ENCODE results near the gene WWC2. TPM values are rescaled to one million over a fixed set of nuclear protein-coding genes. Genes with fewer than 3 reads are reported as not detected.
"Not testable (repeated sequence)": the region's sequence is repeated elsewhere in the genome, so short reads cannot be mapped to it uniquely, and the experiment has no call there.

Gene WWC2
- total RNA-seq, 4 donors from 2014 or later = 11.2 to 14.7 (median 12.4) TPM

DNA sequence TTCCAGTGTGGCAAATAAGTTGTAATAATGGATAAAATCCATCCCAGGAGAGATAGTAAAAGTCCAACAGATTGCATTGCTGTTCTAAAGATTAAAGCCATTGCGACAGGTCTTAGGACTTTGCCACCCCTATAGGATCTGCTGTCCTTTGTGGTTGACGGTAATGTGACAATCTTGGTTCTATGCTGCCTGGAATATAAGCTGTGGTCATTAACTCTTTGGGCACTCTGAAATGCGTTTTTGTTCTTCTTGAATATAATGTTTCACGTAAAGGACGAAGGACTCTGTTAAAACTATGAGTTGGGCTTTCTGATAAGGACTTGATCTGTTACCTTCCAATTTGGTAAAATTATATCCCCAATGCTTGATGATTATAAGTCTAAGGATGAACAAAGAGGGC, 223.3 kb downstream of the WWC2 start, which contains the start of gene CLDN24:
TSS of gene CLDN24 (minus strand) at position 101 of the 400 bp plus-strand sequence. CDS start at position 101, 0 bp downstream.
- H3K4me3 ChIP-seq (ENCODE audit: low read depth, poor library complexity, severe bottlenecking) = no peak within 1 kb of the TSS
- WGBS, 2 donors = 94 to 95% methylated on average over 5 of the region's 5 CpGs
- intact Hi-C loops (cut with DNase I; ENCODE audit: low total_unique reads) = no loop called here
- TF ChIP-seq, protein P1, sequence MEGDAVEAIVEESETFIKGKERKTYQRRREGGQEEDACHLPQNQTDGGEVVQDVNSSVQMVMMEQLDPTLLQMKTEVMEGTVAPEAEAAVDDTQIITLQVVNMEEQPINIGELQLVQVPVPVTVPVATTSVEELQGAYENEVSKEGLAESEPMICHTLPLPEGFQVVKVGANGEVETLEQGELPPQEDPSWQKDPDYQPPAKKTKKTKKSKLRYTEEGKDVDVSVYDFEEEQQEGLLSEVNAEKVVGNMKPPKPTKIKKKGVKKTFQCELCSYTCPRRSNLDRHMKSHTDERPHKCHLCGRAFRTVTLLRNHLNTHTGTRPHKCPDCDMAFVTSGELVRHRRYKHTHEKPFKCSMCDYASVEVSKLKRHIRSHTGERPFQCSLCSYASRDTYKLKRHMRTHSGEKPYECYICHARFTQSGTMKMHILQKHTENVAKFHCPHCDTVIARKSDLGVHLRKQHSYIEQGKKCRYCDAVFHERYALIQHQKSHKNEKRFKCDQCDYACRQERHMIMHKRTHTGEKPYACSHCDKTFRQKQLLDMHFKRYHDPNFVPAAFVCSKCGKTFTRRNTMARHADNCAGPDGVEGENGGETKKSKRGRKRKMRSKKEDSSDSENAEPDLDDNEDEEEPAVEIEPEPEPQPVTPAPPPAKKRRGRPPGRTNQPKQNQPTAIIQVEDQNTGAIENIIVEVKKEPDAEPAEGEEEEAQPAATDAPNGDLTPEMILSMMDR (IDR thresholded peaks at IDR 0.05) = no peak
- no peak for TF ChIP-seq POLR2A (IDR thresholded peaks at IDR 0.05)
- DNase-seq (ENCODE audit: low spot score in 2 of 2) = no peak

DNA sequence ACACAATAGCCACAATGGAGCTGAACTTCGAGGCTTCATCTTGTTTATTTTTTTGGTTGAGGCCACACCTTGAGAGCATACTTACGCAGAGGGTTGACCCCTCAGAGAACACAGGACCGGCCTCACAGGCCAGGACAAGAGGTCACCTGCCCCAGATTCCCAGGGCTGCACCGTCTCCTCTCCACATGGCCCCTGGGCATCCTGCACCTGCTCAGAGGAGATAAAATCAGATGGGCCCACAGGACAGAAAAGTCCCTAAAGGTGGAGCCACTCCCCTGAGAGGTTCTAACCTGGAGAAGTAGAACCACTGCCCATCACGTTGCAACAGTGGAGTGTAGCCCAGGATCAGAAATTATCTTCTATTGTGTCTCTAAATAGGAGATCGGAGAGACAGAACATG, 224.2 kb downstream of the WWC2 start:
- intact Hi-C loops (cut with DNase I; ENCODE audit: low total_unique reads) = no loop called here
- TF ChIP-seq, protein P1 (IDR thresholded peaks at IDR 0.05) = no peak
- no peak for TF ChIP-seq POLR2A (IDR thresholded peaks at IDR 0.05)
- no peak overlapping the region for H3K4me3 ChIP-seq (ENCODE audit: low read depth, poor library complexity, severe bottlenecking)
- WGBS, 2 donors = 83 to 86% methylated on average over 6 of the region's 6 CpGs
- DNase-seq (ENCODE audit: low spot score in 2 of 2) = peak in 1 of 2 donors; percentile 43

DNA sequence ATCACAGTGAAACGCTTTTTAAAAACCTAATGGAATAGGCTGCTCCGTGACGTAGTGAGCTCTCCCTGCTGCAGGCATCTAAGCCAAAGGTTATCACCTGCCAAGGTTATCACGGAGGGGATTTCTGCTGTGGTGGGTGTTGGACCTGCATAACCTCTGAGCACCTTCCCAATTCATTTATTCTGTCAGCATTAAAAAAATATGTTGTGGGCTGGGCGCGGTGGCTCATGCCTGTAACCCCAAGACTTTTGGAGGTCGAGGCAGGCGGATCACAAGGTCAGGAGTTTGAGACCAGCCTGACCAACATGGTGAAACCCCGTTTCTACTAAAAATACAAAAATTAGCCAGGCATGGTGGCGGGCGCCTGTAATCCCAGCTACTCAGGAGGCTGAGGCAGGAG, 225.0 kb downstream of the WWC2 start:
- H3K4me3 ChIP-seq (ENCODE audit: low read depth, poor library complexity, severe bottlenecking); intact Hi-C loops (cut with DNase I; ENCODE audit: low total_unique reads): not testable (repeated sequence)
- peak in 1 of 2 donors; percentile 66 for DNase-seq (ENCODE audit: low spot score in 2 of 2)

DNA sequence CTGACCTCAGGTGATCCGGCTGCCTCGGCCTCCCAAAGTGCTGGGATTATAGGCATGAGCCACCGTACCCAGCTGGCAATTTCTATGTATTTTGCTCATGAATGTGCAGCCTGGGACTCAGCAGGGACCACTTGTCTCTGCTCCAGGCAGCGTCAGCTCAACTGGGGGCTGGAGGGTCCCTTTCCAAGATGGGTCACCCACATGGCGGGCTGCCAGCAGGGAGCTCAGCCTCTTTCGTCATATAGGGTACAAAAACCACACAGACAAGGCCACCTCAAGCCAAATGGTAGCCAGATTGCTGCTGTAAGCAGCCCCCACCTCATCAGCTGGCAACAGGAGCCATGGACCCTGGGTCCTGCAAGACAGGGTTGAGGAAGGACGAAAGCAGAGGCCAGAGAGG, 225.6 kb downstream of the WWC2 start:
- intact Hi-C loops (cut with DNase I; ENCODE audit: low total_unique reads) = no loop called here
- WGBS, 2 donors = 91 to 92% methylated on average over 7 of the region's 7 CpGs
- peak in 1 of 2 donors; percentile 77 for DNase-seq (ENCODE audit: low spot score in 2 of 2)
- no peak overlapping the region for H3K4me3 ChIP-seq (ENCODE audit: low read depth, poor library complexity, severe bottlenecking)
- TF ChIP-seq, protein P1 (IDR thresholded peaks at IDR 0.05) = no peak
- TF ChIP-seq POLR2A (IDR thresholded peaks at IDR 0.05) = no peak

More for the DNA sequence above, 225.0 kb downstream of the WWC2 start:
- 92 to 99% methylated on average over 11 of the region's 11 CpGs for WGBS, 2 donors

DNA sequence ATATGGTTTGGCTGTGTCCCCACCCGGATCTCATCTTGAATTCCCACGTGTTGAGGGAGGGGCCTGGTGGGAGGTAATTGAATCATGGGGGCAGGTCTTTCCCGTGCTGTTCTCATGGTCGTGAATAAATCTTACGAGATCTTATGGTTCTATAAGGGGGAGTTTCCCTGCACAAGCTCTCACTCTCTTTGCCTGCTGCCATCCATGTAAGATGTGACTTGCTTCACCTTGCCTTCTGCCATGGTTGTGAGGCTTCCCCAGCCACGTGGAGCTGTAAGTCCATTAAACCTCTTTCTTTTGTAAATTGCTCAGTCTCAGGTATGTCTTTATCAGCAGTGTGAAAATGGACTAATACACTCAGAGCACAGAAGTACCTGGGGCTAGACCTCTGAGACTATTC, 227.3 kb downstream of the WWC2 start:
- DNase-seq (ENCODE audit: low spot score in 2 of 2); intact Hi-C loops (cut with DNase I; ENCODE audit: low total_unique reads); H3K4me3 ChIP-seq (ENCODE audit: low read depth, poor library complexity, severe bottlenecking): not testable (repeated sequence)
- WGBS, 2 donors = 88 to 94% methylated on average over 6 of the region's 6 CpGs

DNA sequence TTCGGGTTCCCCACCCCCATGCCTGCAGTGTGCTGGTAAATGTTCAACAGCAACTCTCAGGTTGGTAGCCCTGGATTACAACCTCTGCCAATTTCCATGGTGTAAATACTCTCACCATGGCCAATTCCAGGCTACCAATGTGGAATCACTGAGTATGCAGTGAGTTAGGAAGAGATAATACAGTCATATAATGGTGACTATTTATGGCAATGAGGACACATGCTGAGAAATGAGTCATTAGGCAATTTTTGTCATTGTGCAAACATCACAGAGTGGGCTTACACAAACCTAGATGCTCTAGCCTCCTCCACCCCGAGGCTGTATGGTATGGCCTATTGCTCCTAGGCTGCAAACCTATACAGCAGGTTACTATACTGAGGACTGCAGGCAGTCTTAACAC, 227.8 kb downstream of the WWC2 start:
- no peak overlapping the region for H3K4me3 ChIP-seq (ENCODE audit: low read depth, poor library complexity, severe bottlenecking)
- intact Hi-C loops (cut with DNase I; ENCODE audit: low total_unique reads) = no loop called here
- no peak for DNase-seq (ENCODE audit: low spot score in 2 of 2)
- TF ChIP-seq, protein P1 (IDR thresholded peaks at IDR 0.05) = no peak
- 83 to 91% methylated on average over 2 of the region's 2 CpGs for WGBS, 2 donors

DNA sequence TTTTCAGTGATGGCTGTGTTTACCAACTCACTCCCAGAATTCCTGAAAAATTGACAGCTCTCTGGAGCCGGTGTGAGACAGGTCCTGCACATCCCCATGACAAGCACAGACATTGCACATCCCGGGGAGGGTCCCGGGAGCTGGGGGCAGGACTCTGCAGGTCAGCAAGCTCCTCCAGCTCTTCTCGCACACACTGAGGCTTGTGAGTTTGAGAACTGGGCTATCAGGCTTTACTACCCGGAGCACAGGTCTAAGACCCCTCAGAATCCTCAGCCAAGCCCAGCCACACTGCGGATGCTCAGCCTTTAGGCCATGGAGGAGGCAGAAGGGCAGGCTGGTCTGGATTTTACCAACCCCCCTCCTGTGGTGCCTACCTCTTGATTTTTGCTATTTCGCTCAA, 228.8 kb downstream of the WWC2 start:
- WGBS, 2 donors = 90% methylated on average over 7 of the region's 7 CpGs
- peak in 1 of 2 donors; percentile 52 for DNase-seq (ENCODE audit: low spot score in 2 of 2)

More for the DNA sequence above, 228.8 kb downstream of the WWC2 start:
- H3K4me3 ChIP-seq (ENCODE audit: low read depth, poor library complexity, severe bottlenecking) = no peak overlapping the region
- no peak for TF ChIP-seq POLR2A (IDR thresholded peaks at IDR 0.05)
- TF ChIP-seq, protein P1 (IDR thresholded peaks at IDR 0.05) = no peak
- intact Hi-C loops (cut with DNase I; ENCODE audit: low total_unique reads) = no loop called here
